Neutrophil (primary cell): ENCODE data around the gene ZNF217.
"Not testable (repeated sequence)": the region's sequence is repeated elsewhere in the genome, so short reads cannot be mapped to it uniquely, and the experiment has no call there.

ENCODE experiments used
- H3K27ac ChIP-seq: fragments of 200-600 bp; sonication (generic); 2 replicates; pipeline ENCODE4 v1.5.1; 2016; ENCODE audit warnings: mild to moderate bottlenecking, moderate library complexity
- H3K27me3 ChIP-seq: fragments of 200-600 bp; sonication (generic); 2 replicates; pipeline ENCODE4 v1.6.0; 2016; ENCODE audit warnings: mild to moderate bottlenecking
- H3K36me3 ChIP-seq: fragments of 200-600 bp; sonication (generic); 2 replicates; pipeline ENCODE4 v1.5.1; 2017
- H3K4me1 ChIP-seq, 2 experiments: fragments of 200-600 bp in 1 of 2; sonication (generic) in 1 of 2; 1 replicate in 1 of 2; 2 replicates in 1 of 2; pipeline versions ENCODE4 v1.5.1 to v1.6.1; 2013 to 2016; ENCODE audit warnings: low read depth in 1 of 2, low read length in 1 of 2, mild to moderate bottlenecking in 1 of 2, moderate library complexity in 1 of 2; ENCODE audit not compliant: control insufficient read depth in 1 of 2, insufficient read depth in 1 of 2
- H3K4me3 ChIP-seq, 2 experiments: fragments of 200-600 bp in 1 of 2; sonication (generic) in 1 of 2; 1 replicate in 1 of 2; 2 replicates in 1 of 2; pipeline ENCODE4 v1.5.1; 2013 to 2016; ENCODE audit warnings: low read depth in 1 of 2, low read length in 1 of 2, mild to moderate bottlenecking in 1 of 2, moderate library complexity in 1 of 2
- H3K9me3 ChIP-seq: fragments of 200-600 bp; sonication (generic); 2 replicates; pipeline ENCODE4 v1.5.1; 2016
- TF ChIP-seq, protein P1 (sequence below): fragments of 200-600 bp; sonication (generic); IDR thresholded peaks from 2 replicates; pipeline ENCODE4 v1.5.1; 2016; ENCODE audit warnings: antibody characterized with exemption

The ZNF217 gene

DNA sequence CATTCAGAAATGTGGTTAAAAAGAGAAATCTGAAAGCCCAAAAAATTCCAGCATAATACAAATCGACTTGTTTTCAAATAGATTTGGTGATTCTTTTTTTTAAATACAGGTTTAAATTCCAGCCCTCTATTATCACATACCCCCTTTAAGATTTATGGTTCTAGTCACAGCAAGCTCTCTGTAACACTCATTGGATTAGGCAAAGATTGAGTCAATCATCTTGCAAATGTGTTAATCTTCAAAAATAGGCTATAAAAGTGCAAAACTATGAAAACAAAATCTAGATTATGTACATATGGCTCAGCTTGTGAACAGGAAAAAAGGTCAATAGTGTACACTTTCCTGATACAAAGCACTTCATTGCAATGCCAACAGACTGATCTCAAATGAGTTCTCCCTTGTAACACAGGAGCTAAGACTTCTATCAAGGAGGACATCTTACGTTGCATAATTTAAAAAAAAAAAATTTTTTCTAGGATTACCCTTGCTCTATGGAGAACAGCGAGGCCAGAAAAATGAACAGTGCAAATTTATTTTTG lies 26.2 kb downstream of the ZNF217 start:
- Histone ChIP-seq H3K27me3 (no peaks in the 10 kb centered on the region), H3K9me3 (no peaks in the 10 kb centered on the region), H3K4me3 (no peak overlapping the region), H3K4me1 (no peaks in the 10 kb centered on the region), H3K27ac (peak overlapping the region; percentile 7), H3K36me3 (peaks cover 89% of the 10 kb centered on the region)
- TF ChIP-seq, protein P1, sequence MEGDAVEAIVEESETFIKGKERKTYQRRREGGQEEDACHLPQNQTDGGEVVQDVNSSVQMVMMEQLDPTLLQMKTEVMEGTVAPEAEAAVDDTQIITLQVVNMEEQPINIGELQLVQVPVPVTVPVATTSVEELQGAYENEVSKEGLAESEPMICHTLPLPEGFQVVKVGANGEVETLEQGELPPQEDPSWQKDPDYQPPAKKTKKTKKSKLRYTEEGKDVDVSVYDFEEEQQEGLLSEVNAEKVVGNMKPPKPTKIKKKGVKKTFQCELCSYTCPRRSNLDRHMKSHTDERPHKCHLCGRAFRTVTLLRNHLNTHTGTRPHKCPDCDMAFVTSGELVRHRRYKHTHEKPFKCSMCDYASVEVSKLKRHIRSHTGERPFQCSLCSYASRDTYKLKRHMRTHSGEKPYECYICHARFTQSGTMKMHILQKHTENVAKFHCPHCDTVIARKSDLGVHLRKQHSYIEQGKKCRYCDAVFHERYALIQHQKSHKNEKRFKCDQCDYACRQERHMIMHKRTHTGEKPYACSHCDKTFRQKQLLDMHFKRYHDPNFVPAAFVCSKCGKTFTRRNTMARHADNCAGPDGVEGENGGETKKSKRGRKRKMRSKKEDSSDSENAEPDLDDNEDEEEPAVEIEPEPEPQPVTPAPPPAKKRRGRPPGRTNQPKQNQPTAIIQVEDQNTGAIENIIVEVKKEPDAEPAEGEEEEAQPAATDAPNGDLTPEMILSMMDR = no peak

DNA sequence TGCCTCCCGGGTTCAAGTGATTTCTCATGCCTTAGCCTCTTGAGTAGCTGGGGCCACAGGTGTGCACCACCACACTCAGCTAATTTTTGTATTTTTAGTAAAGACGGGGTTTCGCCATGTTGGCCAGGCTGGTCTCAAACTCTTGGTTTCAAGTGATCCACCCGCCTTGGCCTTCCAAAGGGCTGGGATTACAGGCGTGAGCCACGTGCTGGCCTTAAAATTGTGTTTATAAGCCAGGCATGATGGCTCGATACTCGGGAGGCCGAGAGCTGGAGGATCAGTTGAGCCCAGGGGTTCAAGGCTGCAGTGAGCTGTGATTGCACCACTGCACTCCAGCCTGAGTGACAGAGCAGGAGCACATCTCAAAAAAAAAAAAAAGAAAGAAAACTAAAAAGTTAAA lies 27.0 kb downstream of the ZNF217 start:
- peaks cover 81% of the 10 kb centered on the region for H3K36me3 ChIP-seq
- not testable (repeated sequence) for H3K27me3 ChIP-seq, H3K27ac ChIP-seq, H3K9me3 ChIP-seq, H3K4me1 ChIP-seq, H3K4me3 ChIP-seq

DNA sequence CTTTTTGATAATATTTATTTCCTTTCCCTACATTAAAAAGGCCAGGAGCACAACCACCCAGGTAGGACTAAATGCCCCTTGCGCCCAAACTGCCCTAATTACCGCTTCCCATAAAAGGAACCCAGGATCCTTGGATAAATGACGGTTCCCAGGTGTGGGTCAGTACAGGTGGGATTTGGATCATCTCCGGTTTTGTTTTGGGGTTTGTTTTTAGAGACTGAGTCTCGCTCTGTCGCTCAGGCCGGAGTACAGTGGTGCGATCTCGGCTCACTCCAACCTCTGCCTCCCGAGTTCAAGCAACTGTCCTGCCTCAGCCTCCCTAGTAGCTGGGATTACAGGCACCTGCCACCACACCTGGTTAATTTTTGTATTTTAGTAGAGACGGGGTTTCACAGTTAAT lies 28.4 kb downstream of the ZNF217 start:
- Histone ChIP-seq H3K9me3 (no peaks in the 10 kb centered on the region), H3K27ac (no peak overlapping the region), H3K4me1 (no peaks in the 10 kb centered on the region), H3K36me3 (peaks cover 67% of the 10 kb centered on the region), H3K4me3 (no peak overlapping the region), H3K27me3 (no peaks in the 10 kb centered on the region)
- TF ChIP-seq, protein P1 = no peak

DNA sequence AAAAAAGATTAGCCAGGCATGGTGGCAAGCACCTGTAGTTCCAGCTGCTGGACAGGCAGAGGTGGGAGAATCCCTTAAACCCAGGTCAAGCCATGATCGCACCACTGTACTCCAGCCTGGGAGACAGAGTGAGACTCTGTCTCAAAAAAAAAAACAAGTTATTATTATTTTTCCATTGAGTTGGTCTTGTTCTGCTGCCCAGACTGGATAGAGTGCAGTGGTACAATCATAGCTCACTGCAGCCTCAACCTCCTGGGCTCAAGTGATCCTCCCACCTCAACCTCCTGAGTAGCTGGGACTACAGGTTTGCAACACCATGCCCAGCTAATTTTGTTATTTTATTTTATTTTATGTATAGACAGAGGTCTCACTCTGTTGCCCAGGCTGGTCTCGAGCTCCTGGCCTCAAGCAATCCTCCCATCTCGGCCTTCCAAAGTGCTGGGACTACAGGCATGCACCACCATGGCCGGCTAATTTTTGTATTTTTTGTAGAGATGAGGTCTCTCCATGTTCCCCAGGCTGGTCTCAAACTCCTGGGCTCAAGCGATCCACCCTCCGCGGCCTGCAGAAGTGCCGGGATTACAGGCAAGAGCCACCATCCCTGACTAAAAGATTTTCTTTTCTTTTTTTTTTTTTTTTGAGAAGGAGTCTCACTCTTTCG lies 31.4 kb downstream of the ZNF217 start:
- H3K4me1 ChIP-seq = not testable (repeated sequence)

DNA sequence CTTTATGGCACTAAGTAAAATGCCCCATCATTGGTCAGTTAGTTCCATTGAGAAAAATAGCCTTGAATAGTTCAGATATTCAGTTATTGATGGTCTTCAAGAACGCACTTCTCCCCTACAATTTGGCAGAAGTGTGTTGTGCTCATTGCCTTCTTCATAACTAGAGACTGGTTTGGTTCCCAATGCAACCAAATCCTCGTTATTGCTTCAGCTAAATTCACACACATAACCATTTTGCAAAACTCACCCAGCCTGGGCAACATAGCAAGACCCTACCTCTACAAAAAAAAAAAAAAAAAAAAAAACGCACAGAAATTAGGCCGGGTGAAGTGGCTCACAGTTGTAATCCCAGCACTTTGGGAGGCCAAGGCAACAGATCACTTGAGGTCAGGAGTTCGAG lies 32.1 kb downstream of the ZNF217 start:
- H3K4me3 ChIP-seq = no peak overlapping the region
- H3K4me1 ChIP-seq = no peaks in the 10 kb centered on the region
- H3K36me3 ChIP-seq = peaks cover 36% of the 10 kb centered on the region
- H3K9me3 ChIP-seq = no peaks in the 10 kb centered on the region
- H3K27ac ChIP-seq = no peak overlapping the region
- H3K27me3 ChIP-seq = no peaks in the 10 kb centered on the region
- TF ChIP-seq, protein P1 = no peak

More for the DNA sequence above, 31.4 kb downstream of the ZNF217 start:
- not testable (repeated sequence) for H3K27ac ChIP-seq, H3K9me3 ChIP-seq, H3K4me3 ChIP-seq, H3K27me3 ChIP-seq
- peaks cover 43% of the 10 kb centered on the region for H3K36me3 ChIP-seq

DNA sequence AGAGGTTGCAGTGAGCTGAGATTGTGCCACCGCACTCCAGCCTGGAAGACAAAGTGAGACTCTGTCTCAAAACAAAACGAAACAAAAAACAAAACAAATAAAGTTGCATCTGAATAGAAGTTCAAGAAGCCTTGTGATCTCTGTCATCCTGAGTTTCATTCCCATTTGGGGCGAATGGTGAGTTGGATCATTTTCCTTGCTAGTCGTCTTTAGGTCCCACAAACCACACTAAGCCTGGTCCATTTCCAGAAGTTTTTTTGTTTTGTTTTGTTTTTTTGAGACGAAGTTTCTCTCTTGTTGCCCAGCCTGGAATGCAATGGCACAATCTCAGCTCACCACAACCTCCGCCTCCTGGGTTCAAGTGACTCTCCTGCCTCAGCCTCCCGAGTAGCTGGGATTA lies 33.8 kb downstream of the ZNF217 start:
- Histone ChIP-seq H3K9me3 (no peaks in the 10 kb centered on the region), H3K27me3 (no peaks in the 10 kb centered on the region), H3K27ac (no peak overlapping the region), H3K36me3 (peaks cover 19% of the 10 kb centered on the region), H3K4me1 (no peaks in the 10 kb centered on the region), H3K4me3 (no peak overlapping the region)
- TF ChIP-seq, protein P1 = no peak
